Measurements from ENCODE around the gene STARD7.
"Not testable (repeated sequence)": the region's sequence is repeated elsewhere in the genome, so short reads cannot be mapped to it uniquely, and the experiment has no call there.

The STARD7 gene

GRCh38 chr2:96238266-96238665 is 29.6 kb upstream of the STARD7 start:
- Histone ChIP-seq H3K27ac (ENCODE audit: low read depth in 2 of 2, low read length in 2 of 2) (no peak overlapping the region), H3K9me3 (ENCODE audit: control insufficient read depth in 2 of 2, low read length in 2 of 2) (no peaks in the 10 kb centered on the region), H3K27me3 (ENCODE audit: control insufficient read depth in 2 of 2, insufficient read depth in 2 of 2, low read length in 2 of 2) (no peaks in the 10 kb centered on the region), H3K9ac (ENCODE audit: low read depth in 1 of 2, low read length in 2 of 2) (no peak overlapping the region), H3K4me1 (ENCODE audit: control insufficient read depth in 2 of 2, insufficient read depth in 2 of 2, low read length in 2 of 2) (peaks cover 0 to 3% of the 10 kb centered on the region in 2 donors), H3K4me3 (ENCODE audit: low read length in 2 of 2) (no peak overlapping the region), H3K36me3 (ENCODE audit: control insufficient read depth in 2 of 2, insufficient read depth in 2 of 2, low read length in 2 of 2) (peaks cover 0 to 5% of the 10 kb centered on the region in 2 donors)

DNA sequence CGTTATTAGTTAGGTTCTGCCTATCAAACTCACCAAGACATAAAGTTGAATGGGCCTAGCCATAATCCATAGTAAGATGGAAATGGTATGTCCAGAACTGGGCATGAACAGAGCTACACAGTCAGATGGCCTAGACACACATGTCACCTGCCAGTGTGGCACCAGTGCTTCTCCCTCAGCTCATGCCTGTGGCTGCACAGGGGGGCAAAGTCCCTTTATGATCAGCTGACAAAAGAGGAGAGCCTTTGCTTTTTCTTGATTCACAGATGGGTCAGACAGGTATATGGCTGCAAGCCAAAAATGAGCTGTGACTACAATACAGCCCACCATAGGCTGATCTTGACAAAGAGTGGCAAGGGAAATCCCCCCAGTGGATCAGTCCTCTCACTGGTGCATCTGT is 28.3 kb upstream of the STARD7 start:
- H3K36me3 ChIP-seq (ENCODE audit: control insufficient read depth in 2 of 2, insufficient read depth in 2 of 2, low read length in 2 of 2), result peaks cover 0 to 5% of the 10 kb centered on the region in 2 donors
- H3K9ac ChIP-seq (ENCODE audit: low read depth in 1 of 2, low read length in 2 of 2), result no peak overlapping the region
- no peak overlapping the region for H3K27ac ChIP-seq (ENCODE audit: low read depth in 2 of 2, low read length in 2 of 2)
- no peak overlapping the region for H3K4me3 ChIP-seq (ENCODE audit: low read length in 2 of 2)
- no peaks in the 10 kb centered on the region for H3K9me3 ChIP-seq (ENCODE audit: control insufficient read depth in 2 of 2, low read length in 2 of 2)
- H3K4me1 ChIP-seq (ENCODE audit: control insufficient read depth in 2 of 2, insufficient read depth in 2 of 2, low read length in 2 of 2), result peaks cover 0 to 3% of the 10 kb centered on the region in 2 donors
- no peaks in the 10 kb centered on the region for H3K27me3 ChIP-seq (ENCODE audit: control insufficient read depth in 2 of 2, insufficient read depth in 2 of 2, low read length in 2 of 2)

DNA sequence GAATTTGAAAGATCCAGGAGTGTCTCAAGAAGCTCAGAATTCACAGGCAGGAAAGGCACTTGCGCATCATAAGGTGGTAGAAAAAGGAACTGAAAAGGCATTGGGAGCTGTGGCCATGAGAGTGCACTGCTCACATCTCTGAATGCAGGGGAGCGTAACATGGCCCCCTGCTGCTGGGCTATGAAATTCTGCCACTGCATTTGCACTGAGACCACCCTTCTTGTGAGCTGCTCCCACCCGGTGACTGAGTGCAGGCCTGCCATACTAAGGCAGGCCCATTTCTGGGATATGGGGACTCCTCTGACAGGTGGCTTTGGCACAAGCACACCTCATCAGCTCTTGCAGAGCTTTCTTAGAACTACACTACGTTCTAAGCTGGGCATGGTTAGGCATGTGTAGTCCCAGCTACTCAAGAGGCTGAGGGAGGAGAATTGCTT is 25.3 kb upstream of the STARD7 start:
- no peak overlapping the region for H3K27ac ChIP-seq (ENCODE audit: low read depth in 2 of 2, low read length in 2 of 2)
- no peak overlapping the region for H3K9ac ChIP-seq (ENCODE audit: low read depth in 1 of 2, low read length in 2 of 2)
- H3K27me3 ChIP-seq (ENCODE audit: control insufficient read depth in 2 of 2, insufficient read depth in 2 of 2, low read length in 2 of 2), result no peaks in the 10 kb centered on the region
- no peak overlapping the region for H3K4me3 ChIP-seq (ENCODE audit: low read length in 2 of 2)
- H3K4me1 ChIP-seq (ENCODE audit: control insufficient read depth in 2 of 2, insufficient read depth in 2 of 2, low read length in 2 of 2), result no peaks in the 10 kb centered on the region
- H3K9me3 ChIP-seq (ENCODE audit: control insufficient read depth in 2 of 2, low read length in 2 of 2), result no peaks in the 10 kb centered on the region
- H3K36me3 ChIP-seq (ENCODE audit: control insufficient read depth in 2 of 2, insufficient read depth in 2 of 2, low read length in 2 of 2), result peaks cover 0 to 5% of the 10 kb centered on the region in 2 donors

DNA sequence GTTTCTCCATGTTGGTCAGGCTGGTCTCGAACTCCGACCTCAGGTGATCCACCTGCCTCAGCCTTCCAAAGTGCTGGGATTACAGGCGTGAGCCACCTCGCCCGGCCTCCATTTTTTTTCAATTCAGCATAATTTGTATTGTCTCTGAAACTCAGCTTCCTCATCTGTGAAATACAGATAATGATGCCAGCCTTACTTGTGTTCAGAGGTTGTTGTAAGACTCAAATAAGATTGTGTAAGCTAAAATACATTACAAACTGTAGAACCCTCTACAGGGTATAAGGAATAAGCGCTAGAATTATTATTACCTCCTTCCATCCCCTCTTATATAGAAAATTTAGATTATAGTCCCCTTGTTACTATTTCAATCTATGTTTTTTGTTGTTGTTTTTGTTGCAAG is 24.8 kb upstream of the STARD7 start:
- no peak overlapping the region for H3K27ac ChIP-seq (ENCODE audit: low read depth in 2 of 2, low read length in 2 of 2)

GRCh38 chr2:96231316-96231715 is 22.7 kb upstream of the STARD7 start:
- H3K27ac ChIP-seq (ENCODE audit: low read depth in 2 of 2, low read length in 2 of 2), result no peak overlapping the region
- peaks cover 0 to 2% of the 10 kb centered on the region in 2 donors for H3K36me3 ChIP-seq (ENCODE audit: control insufficient read depth in 2 of 2, insufficient read depth in 2 of 2, low read length in 2 of 2)

More for the DNA sequence above, 24.8 kb upstream of the STARD7 start:
- H3K27me3 ChIP-seq (ENCODE audit: control insufficient read depth in 2 of 2, insufficient read depth in 2 of 2, low read length in 2 of 2), result no peaks in the 10 kb centered on the region
- no peak overlapping the region for H3K9ac ChIP-seq (ENCODE audit: low read depth in 1 of 2, low read length in 2 of 2)
- H3K9me3 ChIP-seq (ENCODE audit: control insufficient read depth in 2 of 2, low read length in 2 of 2), result no peaks in the 10 kb centered on the region
- no peak overlapping the region for H3K4me3 ChIP-seq (ENCODE audit: low read length in 2 of 2)
- H3K4me1 ChIP-seq (ENCODE audit: control insufficient read depth in 2 of 2, insufficient read depth in 2 of 2, low read length in 2 of 2), result no peaks in the 10 kb centered on the region
- H3K36me3 ChIP-seq (ENCODE audit: control insufficient read depth in 2 of 2, insufficient read depth in 2 of 2, low read length in 2 of 2), result peaks cover 0 to 5% of the 10 kb centered on the region in 2 donors

DNA sequence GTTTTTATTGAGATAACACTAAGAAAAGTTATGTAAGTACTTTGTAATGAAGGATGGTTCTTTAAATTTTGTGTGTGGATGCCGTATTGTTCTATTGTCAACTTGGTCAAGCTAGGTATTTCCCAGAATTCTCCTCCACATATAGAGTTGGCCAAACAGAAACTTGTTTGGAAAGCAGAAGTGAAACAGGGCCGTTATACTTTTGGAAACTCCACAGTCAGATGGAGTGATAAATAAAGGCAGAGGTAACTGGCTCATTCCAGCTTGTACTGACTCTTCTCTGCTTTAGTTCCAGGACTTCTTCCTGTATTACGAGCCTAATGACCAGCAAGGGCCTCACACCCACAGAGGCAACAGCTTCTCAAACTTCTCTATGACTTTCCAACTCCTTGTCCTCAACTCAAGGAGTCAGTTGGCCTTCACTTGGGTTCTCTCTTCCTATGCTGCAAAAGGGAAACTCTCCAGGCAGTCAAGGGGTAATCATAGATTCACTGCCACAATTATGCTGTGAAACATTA is 16.4 kb upstream of the STARD7 start:
- no peaks in the 10 kb centered on the region for H3K4me1 ChIP-seq (ENCODE audit: control insufficient read depth in 2 of 2, insufficient read depth in 2 of 2, low read length in 2 of 2)
- no peaks in the 10 kb centered on the region for H3K27me3 ChIP-seq (ENCODE audit: control insufficient read depth in 2 of 2, insufficient read depth in 2 of 2, low read length in 2 of 2)
- peak overlapping the region in 1 of 2 donors; percentile 64 for H3K27ac ChIP-seq (ENCODE audit: low read depth in 2 of 2, low read length in 2 of 2)
- peak overlapping the region in 1 of 2 donors; percentile 34 for H3K9ac ChIP-seq (ENCODE audit: low read depth in 1 of 2, low read length in 2 of 2)
- no peak overlapping the region for H3K4me3 ChIP-seq (ENCODE audit: low read length in 2 of 2)
- no peaks in the 10 kb centered on the region for H3K9me3 ChIP-seq (ENCODE audit: control insufficient read depth in 2 of 2, low read length in 2 of 2)
- H3K36me3 ChIP-seq (ENCODE audit: control insufficient read depth in 2 of 2, insufficient read depth in 2 of 2, low read length in 2 of 2), result no peaks in the 10 kb centered on the region

More at GRCh38 chr2:96231316-96231715, 22.7 kb upstream of the STARD7 start:
- Histone ChIP-seq H3K9ac (ENCODE audit: low read depth in 1 of 2, low read length in 2 of 2) (no peak overlapping the region), H3K9me3 (ENCODE audit: control insufficient read depth in 2 of 2, low read length in 2 of 2) (no peaks in the 10 kb centered on the region), H3K27me3 (ENCODE audit: control insufficient read depth in 2 of 2, insufficient read depth in 2 of 2, low read length in 2 of 2) (no peaks in the 10 kb centered on the region), H3K4me1 (ENCODE audit: control insufficient read depth in 2 of 2, insufficient read depth in 2 of 2, low read length in 2 of 2) (no peaks in the 10 kb centered on the region), H3K4me3 (ENCODE audit: low read length in 2 of 2) (no peak overlapping the region)

DNA sequence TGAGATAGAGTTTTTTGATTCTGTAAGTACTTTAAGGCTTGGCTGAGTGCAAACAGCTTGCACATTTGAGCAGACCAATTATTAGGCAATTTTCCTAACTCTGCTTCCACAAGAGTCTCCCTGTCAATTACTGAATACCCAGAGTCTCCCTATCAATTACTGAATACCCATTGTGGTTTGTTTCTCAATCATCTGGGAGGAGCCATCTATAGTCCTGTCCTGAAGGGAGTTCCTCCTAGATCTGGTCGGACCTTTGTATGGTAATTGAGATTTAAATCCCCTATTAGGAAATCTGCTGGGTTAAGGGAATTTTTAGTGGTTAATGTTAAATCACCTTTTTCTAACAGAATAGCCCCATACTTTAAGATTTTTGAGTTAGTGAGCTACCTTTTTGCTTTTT is 12.5 kb upstream of the STARD7 start:
- not testable (repeated sequence) for H3K27ac ChIP-seq (ENCODE audit: low read depth in 2 of 2, low read length in 2 of 2); H3K27me3 ChIP-seq (ENCODE audit: control insufficient read depth in 2 of 2, insufficient read depth in 2 of 2, low read length in 2 of 2); H3K4me1 ChIP-seq (ENCODE audit: control insufficient read depth in 2 of 2, insufficient read depth in 2 of 2, low read length in 2 of 2); H3K9ac ChIP-seq (ENCODE audit: low read depth in 1 of 2, low read length in 2 of 2); H3K36me3 ChIP-seq (ENCODE audit: control insufficient read depth in 2 of 2, insufficient read depth in 2 of 2, low read length in 2 of 2); H3K9me3 ChIP-seq (ENCODE audit: control insufficient read depth in 2 of 2, low read length in 2 of 2); H3K4me3 ChIP-seq (ENCODE audit: low read length in 2 of 2)

GRCh38 chr2:96219959-96220358 is 11.3 kb upstream of the STARD7 start:
- H3K27ac ChIP-seq (ENCODE audit: low read depth in 2 of 2, low read length in 2 of 2); H3K36me3 ChIP-seq (ENCODE audit: control insufficient read depth in 2 of 2, insufficient read depth in 2 of 2, low read length in 2 of 2); H3K4me3 ChIP-seq (ENCODE audit: low read length in 2 of 2); H3K9me3 ChIP-seq (ENCODE audit: control insufficient read depth in 2 of 2, low read length in 2 of 2); H3K9ac ChIP-seq (ENCODE audit: low read depth in 1 of 2, low read length in 2 of 2); H3K4me1 ChIP-seq (ENCODE audit: control insufficient read depth in 2 of 2, insufficient read depth in 2 of 2, low read length in 2 of 2); H3K27me3 ChIP-seq (ENCODE audit: control insufficient read depth in 2 of 2, insufficient read depth in 2 of 2, low read length in 2 of 2): not testable (repeated sequence)

GRCh38 chr2:96218508-96219131 is 10.0 kb upstream of the STARD7 start:
- H3K4me1 ChIP-seq (ENCODE audit: control insufficient read depth in 2 of 2, insufficient read depth in 2 of 2, low read length in 2 of 2), result no peaks in the 10 kb centered on the region
- no peak overlapping the region for H3K27ac ChIP-seq (ENCODE audit: low read depth in 2 of 2, low read length in 2 of 2)
- no peak overlapping the region for H3K9ac ChIP-seq (ENCODE audit: low read depth in 1 of 2, low read length in 2 of 2)
- no peaks in the 10 kb centered on the region for H3K9me3 ChIP-seq (ENCODE audit: control insufficient read depth in 2 of 2, low read length in 2 of 2)
- no peaks in the 10 kb centered on the region for H3K27me3 ChIP-seq (ENCODE audit: control insufficient read depth in 2 of 2, insufficient read depth in 2 of 2, low read length in 2 of 2)
- H3K4me3 ChIP-seq (ENCODE audit: low read length in 2 of 2), result no peak overlapping the region
- no peaks in the 10 kb centered on the region for H3K36me3 ChIP-seq (ENCODE audit: control insufficient read depth in 2 of 2, insufficient read depth in 2 of 2, low read length in 2 of 2)

- Histone ChIP-seq H3K27me3 (ENCODE audit: control insufficient read depth in 2 of 2, insufficient read depth in 2 of 2, low read length in 2 of 2) (no peaks in the 10 kb centered on the region), H3K27ac (ENCODE audit: low read depth in 2 of 2, low read length in 2 of 2) (no peak overlapping the region), H3K36me3 (ENCODE audit: control insufficient read depth in 2 of 2, insufficient read depth in 2 of 2, low read length in 2 of 2) (no peaks in the 10 kb centered on the region), H3K9me3 (ENCODE audit: control insufficient read depth in 2 of 2, low read length in 2 of 2) (no peaks in the 10 kb centered on the region), H3K4me3 (ENCODE audit: low read length in 2 of 2) (no peak overlapping the region), H3K9ac (ENCODE audit: low read depth in 1 of 2, low read length in 2 of 2) (no peak overlapping the region), H3K4me1 (ENCODE audit: control insufficient read depth in 2 of 2, insufficient read depth in 2 of 2, low read length in 2 of 2) (peaks cover 3 to 5% of the 10 kb centered on the region in 2 donors)
Observed at GRCh38 chr2:96214554-96214953, 5.9 kb upstream of the STARD7 start.

Measured in mucosa of rectum (tissue), 2 donors.